Measurements from ENCODE around the gene MCCC1. TPM values are rescaled to one million over a fixed set of nuclear protein-coding genes. Genes with fewer than 3 reads are reported as not detected.
A peak's percentile ranks its signal among the peaks of the same experiment; 100 is the strongest.

Gene MCCC1
- total and polyA plus RNA-seq, 8 donors, result 16.5 to 83.9 (median 42.6) TPM

DNA sequence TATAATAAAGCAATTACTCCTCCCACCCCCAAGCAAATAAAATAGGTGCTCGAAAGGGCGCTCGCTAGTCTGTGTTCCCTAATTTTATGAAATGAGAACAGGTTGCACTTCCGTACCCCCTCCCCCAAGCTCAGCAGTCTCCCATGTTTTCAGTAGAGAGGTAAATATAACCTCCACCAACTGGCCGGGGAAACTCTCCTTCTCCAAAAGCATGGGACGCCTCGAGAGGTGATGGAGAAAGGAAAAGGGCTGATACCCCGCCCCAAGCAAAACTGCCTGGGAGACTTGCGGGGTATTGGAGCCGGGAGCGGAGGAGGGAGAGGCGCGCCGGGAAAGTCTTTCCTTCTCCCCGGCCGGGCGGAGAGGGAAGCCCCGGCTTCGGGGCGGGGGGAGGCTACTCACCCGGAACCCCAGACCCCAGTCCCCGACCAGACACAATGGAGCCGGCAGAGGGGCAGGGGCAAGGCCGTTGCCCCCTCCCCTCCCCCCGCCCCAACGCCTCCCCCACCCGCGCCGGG lies 119.6 kb downstream of the MCCC1 start:
- Histone ChIP-seq H3K36me3 (no peaks in the 10 kb centered on the region), H3K9me3 (no peaks in the 10 kb centered on the region), H3K4me1 (peaks cover 14 to 51% (median 30%) of the 10 kb centered on the region in 4 donors), H3K27me3 (no peaks in the 10 kb centered on the region), H3K27ac (peak overlapping the region; percentile 86 to 95 (median 91)), H3K4me3 (peak overlapping the region; percentile 83 to 99 (median 96))
- peak in 1 of 2 donors; percentile 59 for DNase-seq
- intact Hi-C loops (cut with DNase I; ENCODE audit: low total_unique reads), result no loop called here
- TF ChIP-seq POLR2A (IDR thresholded peaks at IDR 0.05) (no peak), EP300 (IDR thresholded peaks at IDR 0.05) (no peak), POLR2AphosphoS5 (IDR thresholded peaks at IDR 0.05) (no peak)
- TF ChIP-seq, protein P1, sequence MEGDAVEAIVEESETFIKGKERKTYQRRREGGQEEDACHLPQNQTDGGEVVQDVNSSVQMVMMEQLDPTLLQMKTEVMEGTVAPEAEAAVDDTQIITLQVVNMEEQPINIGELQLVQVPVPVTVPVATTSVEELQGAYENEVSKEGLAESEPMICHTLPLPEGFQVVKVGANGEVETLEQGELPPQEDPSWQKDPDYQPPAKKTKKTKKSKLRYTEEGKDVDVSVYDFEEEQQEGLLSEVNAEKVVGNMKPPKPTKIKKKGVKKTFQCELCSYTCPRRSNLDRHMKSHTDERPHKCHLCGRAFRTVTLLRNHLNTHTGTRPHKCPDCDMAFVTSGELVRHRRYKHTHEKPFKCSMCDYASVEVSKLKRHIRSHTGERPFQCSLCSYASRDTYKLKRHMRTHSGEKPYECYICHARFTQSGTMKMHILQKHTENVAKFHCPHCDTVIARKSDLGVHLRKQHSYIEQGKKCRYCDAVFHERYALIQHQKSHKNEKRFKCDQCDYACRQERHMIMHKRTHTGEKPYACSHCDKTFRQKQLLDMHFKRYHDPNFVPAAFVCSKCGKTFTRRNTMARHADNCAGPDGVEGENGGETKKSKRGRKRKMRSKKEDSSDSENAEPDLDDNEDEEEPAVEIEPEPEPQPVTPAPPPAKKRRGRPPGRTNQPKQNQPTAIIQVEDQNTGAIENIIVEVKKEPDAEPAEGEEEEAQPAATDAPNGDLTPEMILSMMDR (IDR thresholded peaks at IDR 0.05), result no peak
- WGBS, 5 donors, result 0 to 1% (median 0%) methylated on average over 9 to 29 of the region's 29 CpGs

DNA sequence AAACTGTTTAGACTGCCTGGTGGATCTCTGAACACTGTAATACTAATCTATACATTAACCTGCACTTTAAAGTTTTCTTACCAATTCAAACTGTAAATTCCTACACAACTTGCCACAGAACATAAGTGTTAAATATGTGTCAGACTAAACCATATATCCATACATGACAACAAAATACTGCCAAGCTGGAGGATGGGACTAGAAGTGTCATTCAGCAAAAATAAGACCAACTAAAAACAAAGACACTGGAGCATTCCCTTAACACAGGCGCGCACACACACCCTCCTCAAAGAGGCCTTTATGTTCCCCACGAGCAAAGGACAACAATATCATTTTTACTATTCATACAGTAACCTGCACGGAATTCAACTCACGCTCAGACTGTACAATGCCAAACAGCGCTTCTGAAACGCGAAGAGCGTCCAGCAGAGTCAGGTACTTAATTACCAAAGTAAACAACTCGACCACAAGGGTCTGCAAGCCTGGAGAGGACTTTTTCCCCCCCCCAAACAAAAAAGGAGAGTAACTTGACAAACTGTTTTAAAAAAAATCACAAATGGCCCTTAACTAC lies 120.1 kb downstream of the MCCC1 start:
- Histone ChIP-seq H3K27ac (peak overlapping the region in 4 of 5 donors; percentile 90 to 95 (median 92)), H3K4me3 (peak overlapping the region; percentile 83 to 99 (median 96)), H3K4me1 (peaks cover 14 to 52% (median 31%) of the 10 kb centered on the region in 4 donors), H3K9me3 (no peaks in the 10 kb centered on the region), H3K27me3 (no peaks in the 10 kb centered on the region), H3K36me3 (no peaks in the 10 kb centered on the region)
- peak in 1 of 2 donors; percentile 38 for DNase-seq
- intact Hi-C loops (cut with DNase I; ENCODE audit: low total_unique reads), result no loop called here
- TF ChIP-seq, protein P1 (IDR thresholded peaks at IDR 0.05), result no peak
- TF ChIP-seq POLR2A (IDR thresholded peaks at IDR 0.05) (no peak), POLR2AphosphoS5 (IDR thresholded peaks at IDR 0.05) (no peak)
- WGBS, 5 donors, result 3 to 6% (median 3%) methylated on average over 10 of the region's 10 CpGs

GRCh38 chr3:182978387-182978786 lies 120.9 kb downstream of the MCCC1 start:
- H3K4me1 ChIP-seq, result peaks cover 14 to 52% (median 31%) of the 10 kb centered on the region in 4 donors
- TF ChIP-seq POLR2A (IDR thresholded peaks at IDR 0.05), result no peak
- TF ChIP-seq, protein P1 (IDR thresholded peaks at IDR 0.05), result no peak
- no peak for TF ChIP-seq EP300 (IDR thresholded peaks at IDR 0.05)
- no peak for TF ChIP-seq POLR2AphosphoS5 (IDR thresholded peaks at IDR 0.05)
- intact Hi-C loops (cut with DNase I; ENCODE audit: low total_unique reads), result no loop called here
- no peak overlapping the region for H3K27ac ChIP-seq
- peak overlapping the region in 2 of 4 donors; percentile 83 to 96 for H3K4me3 ChIP-seq
- no peaks in the 10 kb centered on the region for H3K27me3 ChIP-seq
- H3K36me3 ChIP-seq, result peaks cover 0 to 2% (median 0%) of the 10 kb centered on the region in 4 donors
- WGBS, 5 donors, result 69 to 83% (median 75%) methylated on average over 5 of the region's 5 CpGs
- H3K9me3 ChIP-seq, result no peaks in the 10 kb centered on the region
- no peak for DNase-seq

GRCh38 chr3:182973047-182973446 lies 126.2 kb downstream of the MCCC1 start:
- H3K4me3 ChIP-seq, result no peak overlapping the region
- 93 to 95% (median 94%) methylated on average over 5 of the region's 5 CpGs for WGBS, 5 donors
- peaks cover 1 to 51% (median 27%) of the 10 kb centered on the region in 4 donors for H3K4me1 ChIP-seq
- DNase-seq, result no peak
- H3K27ac ChIP-seq, result no peak overlapping the region
- no peaks in the 10 kb centered on the region for H3K9me3 ChIP-seq
- TF ChIP-seq EP300 (IDR thresholded peaks at IDR 0.05) (no peak), POLR2AphosphoS5 (IDR thresholded peaks at IDR 0.05) (no peak), POLR2A (IDR thresholded peaks at IDR 0.05) (no peak)
- TF ChIP-seq, protein P1 (IDR thresholded peaks at IDR 0.05), result no peak
- H3K27me3 ChIP-seq, result no peaks in the 10 kb centered on the region
- peaks cover 0 to 4% (median 0%) of the 10 kb centered on the region in 4 donors for H3K36me3 ChIP-seq
- intact Hi-C loops (cut with DNase I; ENCODE audit: low total_unique reads), result no loop called here
